ENCODE data around the gene POP4.

GRCh38 chr19:29561601-29562000 lies 44.5 kb upstream of the POP4 start:
- no peak for TF ChIP-seq RCOR2 (CRISPR knock-in tag; IDR thresholded peaks at IDR 0.05)
- no peak for TF ChIP-seq KDM1A (CRISPR knock-in tag; IDR thresholded peaks at IDR 0.05)
- TF ChIP-seq EP300 (IDR thresholded peaks at IDR 0.05; ENCODE audit: low read depth in 2 of 2, low read length in 2 of 2), result no peak
- TF ChIP-seq EP300 (CRISPR knock-in tag; IDR thresholded peaks at IDR 0.05; ENCODE audit: borderline replicate concordance), result no peak
- TF ChIP-seq ZBTB38 (CRISPR knock-in tag; IDR thresholded peaks at IDR 0.05), result no peak
- no peak for TF ChIP-seq ZNF660 (CRISPR knock-in tag; IDR thresholded peaks at IDR 0.05; ENCODE audit: borderline replicate concordance, low read depth)
- no peak for TF ChIP-seq IKZF5 (CRISPR knock-in tag; IDR thresholded peaks at IDR 0.05)
